Measurements from ENCODE around the gene TYMP. TPM values are rescaled to one million over a fixed set of nuclear protein-coding genes. Genes with fewer than 3 reads are reported as not detected.

TYMP gene
- total RNA-seq, 1 donor from 2014 or later: 10.8 TPM

GRCh38 chr22:50569896-50570535 is 40.2 kb upstream of the TYMP start:
- Mint-ChIP-seq H3K36me3 (ENCODE audit: unreplicated experiment) (peaks cover 13% of the 10 kb centered on the region), H3K4me3 (ENCODE audit: unreplicated experiment) (no peak overlapping the region), H3K9me3 (ENCODE audit: unreplicated experiment) (no peaks in the 10 kb centered on the region), H3K4me1 (ENCODE audit: unreplicated experiment) (no peaks in the 10 kb centered on the region), H3K27me3 (ENCODE audit: unreplicated experiment) (no peaks in the 10 kb centered on the region), H3K27ac (ENCODE audit: unreplicated experiment) (no peak overlapping the region)
- no peak for DNase-seq (ENCODE audit: extremely low spot score, unreplicated experiment)
- TF ChIP-seq CTCF (IDR thresholded peaks at IDR 0.05): no peak

- no peak for TF ChIP-seq CTCF (IDR thresholded peaks at IDR 0.05)
- no peak overlapping the region for H3K4me3 Mint-ChIP-seq (ENCODE audit: unreplicated experiment)
- peaks cover 13% of the 10 kb centered on the region for H3K36me3 Mint-ChIP-seq (ENCODE audit: unreplicated experiment)
- no peaks in the 10 kb centered on the region for H3K9me3 Mint-ChIP-seq (ENCODE audit: unreplicated experiment)
- no peak for DNase-seq (ENCODE audit: extremely low spot score, unreplicated experiment)
- no peaks in the 10 kb centered on the region for H3K27me3 Mint-ChIP-seq (ENCODE audit: unreplicated experiment)
- no peaks in the 10 kb centered on the region for H3K4me1 Mint-ChIP-seq (ENCODE audit: unreplicated experiment)
- H3K27ac Mint-ChIP-seq (ENCODE audit: unreplicated experiment): no peak overlapping the region
Measured at GRCh38 chr22:50569041-50569459, 39.2 kb upstream of the TYMP start.

GRCh38 chr22:50568626-50569025 is 38.8 kb upstream of the TYMP start:
- no peak for DNase-seq (ENCODE audit: extremely low spot score, unreplicated experiment)
- Mint-ChIP-seq H3K27ac (ENCODE audit: unreplicated experiment) (no peak overlapping the region), H3K4me1 (ENCODE audit: unreplicated experiment) (peaks cover 3% of the 10 kb centered on the region)

GRCh38 chr22:50567721-50568252 is 38.0 kb upstream of the TYMP start:
- TF ChIP-seq CTCF (IDR thresholded peaks at IDR 0.05): no peak

More at GRCh38 chr22:50568626-50569025, 38.8 kb upstream of the TYMP start:
- H3K4me3 Mint-ChIP-seq (ENCODE audit: unreplicated experiment): no peak overlapping the region
- H3K36me3 Mint-ChIP-seq (ENCODE audit: unreplicated experiment): peaks cover 13% of the 10 kb centered on the region
- TF ChIP-seq CTCF (IDR thresholded peaks at IDR 0.05): no peak
- no peaks in the 10 kb centered on the region for H3K9me3 Mint-ChIP-seq (ENCODE audit: unreplicated experiment)
- H3K27me3 Mint-ChIP-seq (ENCODE audit: unreplicated experiment): no peaks in the 10 kb centered on the region

GRCh38 chr22:50564289-50564688 is 34.5 kb upstream of the TYMP start:
- Mint-ChIP-seq H3K27ac (ENCODE audit: unreplicated experiment) (no peak overlapping the region), H3K27me3 (ENCODE audit: unreplicated experiment) (peaks cover 21% of the 10 kb centered on the region), H3K36me3 (ENCODE audit: unreplicated experiment) (peaks cover 5% of the 10 kb centered on the region), H3K4me1 (ENCODE audit: unreplicated experiment) (peaks cover 17% of the 10 kb centered on the region), H3K4me3 (ENCODE audit: unreplicated experiment) (no peak overlapping the region), H3K9me3 (ENCODE audit: unreplicated experiment) (no peaks in the 10 kb centered on the region)
- no peak for TF ChIP-seq CTCF (IDR thresholded peaks at IDR 0.05)
- DNase-seq (ENCODE audit: extremely low spot score, unreplicated experiment): no peak

More at GRCh38 chr22:50567721-50568252, 38.0 kb upstream of the TYMP start:
- Mint-ChIP-seq H3K4me1 (ENCODE audit: unreplicated experiment) (peaks cover 11% of the 10 kb centered on the region), H3K27me3 (ENCODE audit: unreplicated experiment) (no peaks in the 10 kb centered on the region), H3K4me3 (ENCODE audit: unreplicated experiment) (no peak overlapping the region), H3K9me3 (ENCODE audit: unreplicated experiment) (no peaks in the 10 kb centered on the region), H3K27ac (ENCODE audit: unreplicated experiment) (no peak overlapping the region), H3K36me3 (ENCODE audit: unreplicated experiment) (peaks cover 11% of the 10 kb centered on the region)
- no peak for DNase-seq (ENCODE audit: extremely low spot score, unreplicated experiment)

Data from osteocyte (in vitro differentiated cells).